ENCODE measurements around the gene CCDC85A.

CCDC85A gene

GRCh38 chr2:56240210-56240609, 56.4 kb downstream of the CCDC85A start:
- no peak for DNase-seq (ENCODE audit: low read depth)

DNA sequence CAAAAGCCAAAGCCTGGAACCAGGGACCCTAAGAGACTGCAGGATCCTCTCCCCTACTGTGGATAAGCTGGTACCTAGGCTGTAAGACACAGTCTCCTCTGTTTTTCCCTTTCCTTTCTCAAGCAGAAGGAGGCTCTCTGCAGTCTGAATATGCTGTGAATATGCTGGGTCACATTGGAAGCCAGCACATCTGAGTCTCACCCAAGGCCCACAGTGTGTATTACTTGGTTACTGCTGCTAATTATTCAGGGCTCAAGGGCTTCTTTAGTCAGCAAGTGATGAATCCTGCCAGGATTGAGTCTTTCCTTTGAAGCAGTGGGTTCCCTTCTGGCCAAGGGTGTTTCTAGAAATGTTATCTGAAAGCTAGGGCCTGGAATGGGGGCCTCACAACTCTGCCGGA, 60.7 kb downstream of the CCDC85A start:
- no peak for DNase-seq (ENCODE audit: low read depth)

DNA sequence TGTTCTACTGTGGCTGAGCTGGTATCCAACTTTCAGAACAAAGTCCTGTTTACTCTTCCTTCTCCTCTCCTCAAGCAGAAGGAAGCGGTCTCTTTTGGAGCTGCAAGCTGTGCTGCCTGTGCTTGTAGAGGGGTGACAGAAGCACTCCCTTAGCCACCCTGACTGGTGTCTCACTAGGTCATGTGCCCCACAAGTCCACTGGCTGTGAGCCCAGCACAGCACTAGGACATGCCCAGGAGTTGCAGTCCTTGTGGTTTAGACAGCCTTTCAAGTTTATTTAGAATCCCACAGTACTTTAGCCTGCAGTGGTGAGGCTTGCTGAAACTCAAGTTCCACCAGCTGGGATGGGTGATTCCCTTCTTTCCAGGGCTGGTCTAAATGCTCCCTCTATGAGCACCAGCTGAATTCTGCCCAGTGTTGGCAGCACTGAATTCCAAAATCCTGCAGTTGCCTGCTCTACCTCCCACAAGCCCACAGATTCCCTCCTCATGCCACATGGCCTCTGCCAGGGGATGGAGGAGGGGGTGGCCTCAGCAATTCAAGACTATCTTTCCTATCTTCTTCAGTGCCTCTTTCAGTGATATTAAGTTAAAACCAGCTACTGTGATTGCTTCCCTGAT, 61.2 kb downstream of the CCDC85A start:
- DNase-seq (ENCODE audit: low read depth) = no peak

DNA sequence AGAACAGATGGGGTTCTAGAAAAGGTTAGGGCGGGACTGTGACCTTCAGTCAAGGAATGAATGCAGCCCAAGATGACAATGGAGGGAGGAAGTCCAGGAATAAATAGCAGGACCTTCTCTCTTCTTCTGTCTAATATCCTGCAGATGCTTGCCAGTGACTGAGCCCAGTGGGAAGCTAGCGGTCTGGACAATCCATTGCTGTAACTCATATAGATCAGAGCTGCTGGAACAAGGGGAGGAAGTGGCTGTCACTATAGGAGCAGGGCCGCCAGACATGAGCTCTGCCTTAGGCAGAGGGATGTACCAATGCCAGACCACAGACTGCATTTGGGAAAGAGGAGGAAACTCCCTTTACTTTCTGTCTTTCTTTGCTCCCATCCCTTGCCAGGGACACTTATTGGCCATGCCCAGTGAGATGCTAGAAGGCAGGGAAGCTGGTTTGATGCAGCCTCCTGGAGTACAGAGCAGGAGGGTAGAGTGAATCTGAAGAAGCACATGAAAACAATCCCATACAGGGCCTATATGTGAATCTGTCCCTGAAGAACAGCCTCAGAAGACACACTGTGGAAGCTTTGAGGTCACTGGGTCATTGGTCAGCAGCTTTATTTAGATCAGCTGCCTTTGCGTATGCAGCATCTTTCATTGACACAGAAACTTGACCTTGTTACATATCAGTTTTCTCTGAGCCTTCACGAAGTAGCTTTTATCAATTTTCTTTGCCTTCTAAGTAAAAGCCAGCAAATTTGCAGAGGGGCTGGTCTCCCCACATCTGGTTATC, 65.4 kb downstream of the CCDC85A start:
- DNase-seq (ENCODE audit: low read depth) = no peak

DNA sequence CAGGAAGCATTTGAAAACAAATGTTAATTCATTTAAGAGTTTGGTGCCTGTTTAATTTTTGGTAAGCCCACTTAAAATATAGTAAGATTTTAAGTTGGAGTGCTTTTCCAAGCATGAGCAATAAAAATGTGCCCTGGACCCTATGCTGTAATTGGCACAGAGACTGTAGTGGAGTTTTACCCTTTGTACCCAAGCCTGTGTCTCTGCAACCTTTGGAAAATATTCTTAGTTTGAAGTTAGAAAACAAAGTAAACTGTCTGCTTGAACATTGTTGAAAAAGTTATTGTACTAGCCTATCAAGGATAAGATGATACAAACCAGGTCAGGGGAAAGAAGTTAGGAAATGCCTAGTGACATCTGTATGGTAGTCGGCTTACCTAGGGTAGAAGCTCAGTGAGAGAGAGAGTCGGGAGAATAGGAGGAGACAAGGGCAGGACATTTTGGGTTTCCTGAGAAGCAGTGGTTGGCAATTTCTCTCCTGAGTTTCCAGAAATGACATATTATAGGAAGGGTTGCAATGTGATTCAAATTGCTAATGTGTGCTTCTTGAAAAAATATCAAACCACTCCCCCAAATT, 66.5 kb downstream of the CCDC85A start:
- no peak for DNase-seq (ENCODE audit: low read depth)

DNA sequence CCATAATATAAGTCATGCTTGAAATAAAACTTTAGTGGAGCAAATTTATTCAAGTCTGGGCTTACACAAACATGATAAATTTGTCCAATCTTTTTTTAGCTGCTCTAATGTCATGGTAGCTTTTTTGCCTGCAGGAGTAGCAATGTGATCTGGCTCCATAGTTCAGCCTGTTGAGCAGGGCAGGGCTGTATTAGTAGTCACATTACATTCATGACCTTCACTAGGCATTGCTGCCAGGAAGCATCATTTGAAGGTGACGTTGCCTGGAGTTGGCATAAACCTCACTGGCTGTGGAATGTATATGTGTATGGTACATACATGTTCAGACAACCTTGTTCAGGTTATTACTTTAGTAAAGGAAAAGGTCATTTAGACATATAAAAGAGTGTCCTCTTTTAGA, 76.6 kb downstream of the CCDC85A start:
- no peak for DNase-seq (ENCODE audit: low read depth)

GRCh38 chr2:56262241-56262640, 78.5 kb downstream of the CCDC85A start:
- no peak for DNase-seq (ENCODE audit: low read depth)

- DNase-seq (ENCODE audit: low read depth) = no peak
Measured at GRCh38 chr2:56263876-56264275, 80.1 kb downstream of the CCDC85A start.

GRCh38 chr2:56266761-56267414, 83.1 kb downstream of the CCDC85A start:
- DNase-seq (ENCODE audit: low read depth) = no peak

- no peak for DNase-seq (ENCODE audit: low read depth)
Measured at GRCh38 chr2:56267415-56267788, 83.6 kb downstream of the CCDC85A start.

DNA sequence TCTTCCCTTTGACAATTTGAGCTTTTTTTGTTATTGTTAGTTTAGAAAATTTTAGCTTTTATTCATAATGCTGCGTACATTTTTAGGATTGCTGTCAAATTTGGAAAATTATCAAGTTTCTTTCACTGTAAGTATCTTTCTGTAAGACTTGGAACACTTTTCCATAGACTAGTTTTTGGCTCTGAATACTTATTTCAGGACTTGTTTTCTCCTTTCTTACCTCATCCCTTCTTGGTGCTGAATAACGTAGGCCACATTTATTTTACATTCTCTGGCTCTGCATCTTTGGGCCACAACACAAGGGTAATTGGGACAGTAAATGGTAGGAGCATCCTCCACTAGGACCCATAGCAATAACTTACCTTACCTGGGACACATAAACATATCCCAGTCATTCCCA, 85.1 kb downstream of the CCDC85A start:
- DNase-seq (ENCODE audit: low read depth) = no peak

DNA sequence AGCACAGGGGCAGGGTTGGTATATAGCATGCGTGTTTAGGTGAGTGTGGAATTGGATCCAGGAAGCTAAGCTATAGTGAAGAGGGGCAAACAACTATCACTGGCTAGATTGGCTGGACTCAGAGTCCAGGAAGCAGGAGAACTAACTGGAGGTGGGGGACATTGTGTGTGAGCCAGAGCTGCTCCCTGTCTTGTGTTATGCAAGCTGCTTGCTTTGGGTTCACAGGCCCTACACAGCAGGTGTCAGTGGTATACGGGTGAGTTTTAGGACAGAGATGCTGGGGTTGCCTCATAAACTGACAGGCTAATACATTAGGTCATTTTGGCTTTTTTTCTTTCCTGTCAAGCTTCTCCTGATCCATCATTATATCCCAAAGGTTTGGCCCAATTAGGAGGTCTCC, 87.5 kb downstream of the CCDC85A start:
- DNase-seq (ENCODE audit: low read depth) = no peak

DNA sequence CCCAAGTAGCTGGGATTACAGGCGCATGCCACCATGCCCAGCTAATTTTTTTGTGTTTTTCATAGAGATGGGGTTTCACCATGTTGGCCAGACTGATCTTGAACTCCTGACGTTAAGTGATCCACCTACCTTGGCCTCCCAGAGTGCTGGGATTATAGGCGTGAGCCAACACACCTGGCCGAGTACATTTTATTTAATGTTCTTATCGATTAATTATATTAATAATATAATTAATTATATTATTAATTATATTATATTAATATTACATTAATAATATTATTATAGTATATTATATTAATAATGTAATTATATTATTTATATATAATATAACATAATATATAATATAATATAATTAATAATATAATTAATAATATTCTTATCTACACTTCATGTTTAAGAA, 101.4 kb downstream of the CCDC85A start:
- no peak for DNase-seq (ENCODE audit: low read depth)

DNA sequence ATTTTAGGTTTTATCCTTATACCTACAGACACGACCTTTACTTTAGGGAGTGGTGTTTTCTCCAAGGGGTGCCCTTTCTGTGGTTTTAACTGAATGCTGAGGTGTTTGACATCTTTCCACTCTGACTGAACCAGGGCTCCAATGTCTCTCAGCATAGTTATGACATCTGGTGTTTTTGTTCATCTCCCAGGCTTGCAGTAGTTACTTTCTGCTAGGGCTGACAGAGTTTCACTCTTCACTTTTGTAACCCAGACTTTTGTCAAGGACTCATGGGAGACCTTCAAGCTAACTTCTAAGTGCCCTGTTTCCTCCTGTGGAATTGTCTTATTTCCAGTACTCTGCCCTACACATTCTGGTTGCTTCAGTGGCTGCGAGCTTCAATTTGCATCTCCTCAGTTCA, 103.1 kb downstream of the CCDC85A start:
- no peak for DNase-seq (ENCODE audit: low read depth)

DNA sequence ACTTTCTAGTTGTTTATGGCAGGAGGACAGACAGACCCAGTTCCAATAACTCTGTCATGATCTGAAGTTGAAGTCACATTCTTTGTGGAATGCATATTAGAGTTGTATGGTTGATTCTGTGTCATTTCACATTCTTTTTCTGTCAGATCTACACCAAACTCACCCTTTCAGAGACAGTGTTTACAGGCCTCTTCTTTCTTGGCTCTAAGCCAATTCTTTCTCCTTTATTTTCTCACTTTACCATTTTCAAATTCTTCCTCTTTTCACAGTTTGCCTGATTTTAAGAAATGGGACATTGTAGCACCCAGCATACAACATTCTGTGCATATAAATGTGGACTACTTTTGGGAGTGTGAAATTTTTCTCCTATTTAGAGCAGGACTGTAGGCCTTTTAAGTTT, 103.7 kb downstream of the CCDC85A start:
- DNase-seq (ENCODE audit: low read depth) = no peak

GRCh38 chr2:56287974-56288373, 104.2 kb downstream of the CCDC85A start:
- DNase-seq (ENCODE audit: low read depth) = no peak

GRCh38 chr2:56288838-56289580, 105.2 kb downstream of the CCDC85A start:
- DNase-seq (ENCODE audit: low read depth) = no peak

DNA sequence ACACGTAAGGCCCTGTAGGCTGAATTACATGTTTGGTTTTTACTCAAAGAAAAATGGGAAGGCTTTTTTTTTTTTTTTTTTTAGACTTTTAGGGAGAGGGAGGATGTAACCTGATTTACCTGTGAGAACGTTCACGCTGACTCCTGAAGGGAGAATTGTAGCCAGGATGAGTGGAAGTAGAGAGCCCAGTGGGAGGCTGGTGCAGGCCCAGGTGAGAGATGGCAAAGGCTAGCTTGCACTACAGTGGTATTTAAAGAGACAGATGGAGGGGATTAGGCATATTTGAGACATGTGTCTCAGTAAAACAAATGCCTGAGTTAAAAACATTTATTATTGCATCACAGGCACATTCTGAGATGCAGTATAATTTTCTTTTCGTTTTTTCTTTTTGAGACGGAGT, 107.9 kb downstream of the CCDC85A start:
- DNase-seq (ENCODE audit: low read depth) = no peak

DNA sequence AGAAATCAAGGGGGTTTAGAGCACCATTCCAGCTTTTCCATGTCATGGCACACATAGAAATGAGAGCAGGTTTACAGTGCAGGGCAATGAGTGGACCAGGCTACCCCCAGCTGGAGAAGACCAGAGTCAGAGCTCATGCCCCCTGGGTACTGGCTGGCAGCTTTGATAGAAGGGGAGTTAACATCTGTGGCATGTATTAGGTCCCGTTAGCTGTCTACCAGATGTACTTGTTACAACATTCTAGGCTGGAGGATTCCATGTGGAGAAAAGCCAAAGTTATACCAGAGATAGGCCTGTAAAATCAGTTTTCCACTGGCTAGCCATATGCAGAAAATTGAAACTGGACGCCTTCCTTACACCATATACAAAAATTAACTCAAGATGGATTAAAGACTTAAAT, 109.2 kb downstream of the CCDC85A start:
- DNase-seq (ENCODE audit: low read depth) = no peak

DNA sequence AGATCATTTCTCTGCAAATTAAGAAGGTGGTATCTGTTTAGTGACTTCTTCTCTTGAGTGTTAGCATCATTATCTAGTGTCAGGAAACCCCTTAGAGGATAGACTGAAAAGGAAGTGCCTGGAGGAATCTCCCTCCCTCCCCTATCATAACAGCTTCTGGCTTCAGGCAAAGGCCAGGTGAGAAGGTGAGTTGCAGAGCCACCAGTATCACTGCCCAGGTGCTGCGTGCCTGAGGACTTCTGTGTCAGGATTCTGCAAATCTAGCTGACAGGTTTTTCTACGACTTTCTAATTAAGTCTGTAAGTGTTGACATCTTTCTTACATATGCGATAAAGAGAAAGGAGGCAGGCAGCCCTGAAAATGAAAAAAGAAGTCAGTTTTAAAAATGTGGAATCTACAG, 111.9 kb downstream of the CCDC85A start:
- DNase-seq (ENCODE audit: low read depth) = no peak

- DNase-seq (ENCODE audit: low read depth) = no peak
Measured at GRCh38 chr2:56297671-56298070, 113.9 kb downstream of the CCDC85A start.

DNA sequence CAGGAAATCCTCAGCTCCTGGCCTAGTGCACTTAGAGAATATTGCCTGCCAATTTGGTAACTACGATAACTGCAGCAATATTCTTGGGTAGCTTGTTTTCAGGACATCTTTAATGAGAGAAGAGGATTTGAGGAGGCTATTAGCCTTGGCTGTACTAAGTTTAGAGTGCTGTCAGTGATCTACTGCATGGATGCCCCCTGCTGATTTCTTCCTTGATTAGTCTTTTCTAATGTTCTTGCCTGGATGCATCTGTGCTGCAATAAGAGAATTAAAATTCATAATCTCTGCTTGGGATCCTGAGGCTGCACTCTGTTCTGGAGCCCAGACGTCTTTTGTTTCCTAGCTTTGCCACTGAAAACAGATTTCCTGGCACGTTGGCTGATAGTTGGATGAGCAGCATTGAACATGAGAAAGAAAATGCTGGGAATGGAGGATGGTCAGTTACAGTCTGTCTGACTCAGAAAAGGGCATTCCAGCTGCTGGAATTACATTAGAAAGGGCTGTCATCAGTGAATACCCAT, 115.4 kb downstream of the CCDC85A start:
- DNase-seq (ENCODE audit: low read depth) = no peak
